Mammary epithelial cell (primary cell): ENCODE measurements around the gene TMEM229A.

Experiments used
- EZH2 ChIP-seq: IDR thresholded peaks from 2 replicates; pipeline ENCODE4 v1.6.1; 2012; ENCODE audit warnings: low read length, inconsistent platforms, borderline replicate concordance
- TF ChIP-seq, protein P1 (sequence below), 2 donors: IDR thresholded peaks in 1 of 2; conservative IDR thresholded peaks in 1 of 2; 2 replicates each; pipeline ENCODE4 v1.5.1; 2011 to 2012; ENCODE audit warnings: inconsistent platforms in 2 of 2, low read length in 2 of 2, mild to moderate bottlenecking in 2 of 2, control low read depth in 1 of 2, low read depth in 1 of 2; ENCODE audit not compliant: insufficient read depth in 1 of 2; ENCODE audit errors: extremely low read depth in 1 of 2

DNA sequence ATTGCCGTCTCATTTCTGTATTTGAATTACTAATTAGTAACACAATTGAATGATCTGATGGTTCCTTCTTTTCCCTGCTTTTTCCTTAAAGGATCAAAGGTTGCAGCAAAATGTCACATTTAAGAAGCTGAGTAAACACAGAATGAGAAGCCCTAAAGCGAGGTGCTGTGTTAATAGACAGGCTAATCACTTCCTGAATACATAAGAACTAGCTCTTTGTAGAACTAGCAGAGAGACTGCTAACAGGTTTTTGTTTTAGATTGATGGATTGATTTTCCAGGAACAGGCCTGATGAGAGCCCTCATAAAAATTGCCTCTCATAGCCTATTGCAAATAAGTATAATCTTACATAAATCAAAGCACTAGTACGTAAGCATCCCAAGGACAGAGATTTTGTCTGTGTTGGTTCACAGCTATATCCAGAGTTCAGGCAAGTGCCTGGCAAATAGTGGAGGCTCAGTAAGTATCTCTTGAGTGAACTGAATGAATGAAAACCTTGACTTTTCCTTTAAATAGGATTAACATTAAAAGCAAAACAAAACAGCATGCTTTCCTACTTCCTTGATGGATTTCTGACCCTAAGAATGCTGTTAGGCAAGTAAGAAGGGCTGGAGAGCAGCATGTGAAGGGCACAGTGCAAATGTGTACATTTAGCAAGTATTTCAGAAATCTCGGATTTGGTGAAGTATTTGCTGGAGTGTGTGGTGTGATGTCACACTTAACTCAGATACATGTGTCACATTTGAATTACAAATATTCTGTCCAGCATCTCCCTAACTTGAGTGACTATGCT is 3.3 kb downstream of the TMEM229A start:
- TF ChIP-seq, protein P1, sequence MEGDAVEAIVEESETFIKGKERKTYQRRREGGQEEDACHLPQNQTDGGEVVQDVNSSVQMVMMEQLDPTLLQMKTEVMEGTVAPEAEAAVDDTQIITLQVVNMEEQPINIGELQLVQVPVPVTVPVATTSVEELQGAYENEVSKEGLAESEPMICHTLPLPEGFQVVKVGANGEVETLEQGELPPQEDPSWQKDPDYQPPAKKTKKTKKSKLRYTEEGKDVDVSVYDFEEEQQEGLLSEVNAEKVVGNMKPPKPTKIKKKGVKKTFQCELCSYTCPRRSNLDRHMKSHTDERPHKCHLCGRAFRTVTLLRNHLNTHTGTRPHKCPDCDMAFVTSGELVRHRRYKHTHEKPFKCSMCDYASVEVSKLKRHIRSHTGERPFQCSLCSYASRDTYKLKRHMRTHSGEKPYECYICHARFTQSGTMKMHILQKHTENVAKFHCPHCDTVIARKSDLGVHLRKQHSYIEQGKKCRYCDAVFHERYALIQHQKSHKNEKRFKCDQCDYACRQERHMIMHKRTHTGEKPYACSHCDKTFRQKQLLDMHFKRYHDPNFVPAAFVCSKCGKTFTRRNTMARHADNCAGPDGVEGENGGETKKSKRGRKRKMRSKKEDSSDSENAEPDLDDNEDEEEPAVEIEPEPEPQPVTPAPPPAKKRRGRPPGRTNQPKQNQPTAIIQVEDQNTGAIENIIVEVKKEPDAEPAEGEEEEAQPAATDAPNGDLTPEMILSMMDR (conservative IDR thresholded peaks at IDR 0.05 in 1 of 2, IDR thresholded peaks at IDR 0.05 in 1 of 2; ENCODE audit: extremely low read depth in 1 of 2, insufficient read depth in 1 of 2, low read depth in 1 of 2, low read length in 2 of 2), result no peak
- no peak for TF ChIP-seq EZH2
